ENCODE data around the gene ZNF792. TPM values are rescaled to one million over a fixed set of nuclear protein-coding genes. Genes with fewer than 3 reads are reported as not detected.

ZNF792 gene
- total RNA-seq, 1 experiment from 2014 or later, result 4.5 TPM

- ChIA-PET POLR2A (interaction anchor here (0.8 to 1.4 kb wide), 2 partner anchors 24 to 39 kb away, joined by 4 read pairs; partner anchors contain the start of gene SCN1B), CTCF (interaction anchor here (0.6 to 1.4 kb wide), 9 partner anchors 9 to 1036 kb away, joined by 3 to 9 read pairs (median 4); no protein-coding TSS in a partner anchor)
- H3K36me3 Mint-ChIP-seq (ENCODE audit: insufficient read depth, unreplicated experiment), result peaks cover 72% of the 10 kb centered on the region
- H3K9me3 Mint-ChIP-seq (ENCODE audit: unreplicated experiment), result no peaks in the 10 kb centered on the region
- no peaks in the 10 kb centered on the region for H3K27me3 Mint-ChIP-seq (ENCODE audit: insufficient read depth, unreplicated experiment)
- TF ChIP-seq, protein P1, sequence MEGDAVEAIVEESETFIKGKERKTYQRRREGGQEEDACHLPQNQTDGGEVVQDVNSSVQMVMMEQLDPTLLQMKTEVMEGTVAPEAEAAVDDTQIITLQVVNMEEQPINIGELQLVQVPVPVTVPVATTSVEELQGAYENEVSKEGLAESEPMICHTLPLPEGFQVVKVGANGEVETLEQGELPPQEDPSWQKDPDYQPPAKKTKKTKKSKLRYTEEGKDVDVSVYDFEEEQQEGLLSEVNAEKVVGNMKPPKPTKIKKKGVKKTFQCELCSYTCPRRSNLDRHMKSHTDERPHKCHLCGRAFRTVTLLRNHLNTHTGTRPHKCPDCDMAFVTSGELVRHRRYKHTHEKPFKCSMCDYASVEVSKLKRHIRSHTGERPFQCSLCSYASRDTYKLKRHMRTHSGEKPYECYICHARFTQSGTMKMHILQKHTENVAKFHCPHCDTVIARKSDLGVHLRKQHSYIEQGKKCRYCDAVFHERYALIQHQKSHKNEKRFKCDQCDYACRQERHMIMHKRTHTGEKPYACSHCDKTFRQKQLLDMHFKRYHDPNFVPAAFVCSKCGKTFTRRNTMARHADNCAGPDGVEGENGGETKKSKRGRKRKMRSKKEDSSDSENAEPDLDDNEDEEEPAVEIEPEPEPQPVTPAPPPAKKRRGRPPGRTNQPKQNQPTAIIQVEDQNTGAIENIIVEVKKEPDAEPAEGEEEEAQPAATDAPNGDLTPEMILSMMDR (IDR thresholded peaks at IDR 0.05; ENCODE audit: insufficient read depth in 1 of 2, low read depth in 1 of 2, low read length in 1 of 2, severe bottlenecking in 1 of 2, unreplicated experiment in 1 of 2), result no peak
- no TSS peak for BruUV-seq (replicated peaks)
- peaks cover 55% of the 10 kb centered on the region for H3K4me1 ChIP-seq
- H3K4me1 Mint-ChIP-seq (ENCODE audit: low read depth, unreplicated experiment), result peaks cover 52% of the 10 kb centered on the region
- no peaks in the 10 kb centered on the region for H3K9me3 ChIP-seq
- H3K27me3 ChIP-seq (replicated peaks; ENCODE audit: control insufficient read depth, insufficient read depth, low read length), result no peaks in the 10 kb centered on the region
- no peak overlapping the region for H3K4me3 ChIP-seq (ENCODE audit: low read depth, low read length)
- peaks cover 7% of the 10 kb centered on the region for H3K36me3 ChIP-seq (ENCODE audit: control insufficient read depth, insufficient read depth, low read length)
- peak overlapping the region; percentile 98 for H3K27ac Mint-ChIP-seq (ENCODE audit: unreplicated experiment)
- intact Hi-C loops (cut with micrococcal nuclease; ENCODE audit: unreplicated experiment), result no loop called here
- peak overlapping the region; percentile 70 for H3K4me3 Mint-ChIP-seq (ENCODE audit: unreplicated experiment)
- DNase-seq, result no peak
Measured at GRCh38 chr19:35005256-35005977, 41.4 kb upstream of the ZNF792 start.

- H3K27me3 Mint-ChIP-seq (ENCODE audit: insufficient read depth, unreplicated experiment), result no peaks in the 10 kb centered on the region
- BruUV-seq (replicated peaks), result no TSS peak
- ChIA-PET POLR2A (no interaction called here), CTCF (no interaction called here)
- H3K4me3 Mint-ChIP-seq (ENCODE audit: unreplicated experiment), result peak overlapping the region; percentile 70
- H3K9me3 Mint-ChIP-seq (ENCODE audit: unreplicated experiment), result no peaks in the 10 kb centered on the region
- DNase-seq, result no peak
- no peaks in the 10 kb centered on the region for H3K9me3 ChIP-seq
- peak overlapping the region; percentile 98 for H3K27ac Mint-ChIP-seq (ENCODE audit: unreplicated experiment)
- TF ChIP-seq, protein P1 (IDR thresholded peaks at IDR 0.05; ENCODE audit: insufficient read depth in 1 of 2, low read depth in 1 of 2, low read length in 1 of 2, severe bottlenecking in 1 of 2, unreplicated experiment in 1 of 2), result no peak
- H3K4me1 Mint-ChIP-seq (ENCODE audit: low read depth, unreplicated experiment), result peaks cover 52% of the 10 kb centered on the region
- no peaks in the 10 kb centered on the region for H3K27me3 ChIP-seq (replicated peaks; ENCODE audit: control insufficient read depth, insufficient read depth, low read length)
- intact Hi-C loops (cut with micrococcal nuclease; ENCODE audit: unreplicated experiment), result no loop called here
- no peak overlapping the region for H3K4me3 ChIP-seq (ENCODE audit: low read depth, low read length)
- H3K36me3 ChIP-seq (ENCODE audit: control insufficient read depth, insufficient read depth, low read length), result peaks cover 7% of the 10 kb centered on the region
- H3K4me1 ChIP-seq, result peaks cover 55% of the 10 kb centered on the region
- peaks cover 66% of the 10 kb centered on the region for H3K36me3 Mint-ChIP-seq (ENCODE audit: insufficient read depth, unreplicated experiment)
Measured at GRCh38 chr19:35004517-35005255, 40.7 kb upstream of the ZNF792 start.

- Histone ChIP-seq H3K4me1 (peaks cover 54% of the 10 kb centered on the region), H3K4me3 (ENCODE audit: low read depth, low read length) (no peak overlapping the region), H3K9me3 (no peaks in the 10 kb centered on the region), H3K36me3 (ENCODE audit: control insufficient read depth, insufficient read depth, low read length) (peaks cover 3% of the 10 kb centered on the region; the same call in 1 of the 2 replicates), H3K27me3 (replicated peaks; ENCODE audit: control insufficient read depth, insufficient read depth, low read length) (no peaks in the 10 kb centered on the region)
- no TSS peak for BruUV-seq (replicated peaks)
- TF ChIP-seq, protein P1 (IDR thresholded peaks at IDR 0.05; ENCODE audit: insufficient read depth in 1 of 2, low read depth in 1 of 2, low read length in 1 of 2, severe bottlenecking in 1 of 2, unreplicated experiment in 1 of 2), result no peak
- peak overlapping the region; percentile 99 for H3K4me3 Mint-ChIP-seq (ENCODE audit: unreplicated experiment)
- H3K27ac Mint-ChIP-seq (ENCODE audit: unreplicated experiment), result peak overlapping the region; percentile 98
- intact Hi-C loops (cut with micrococcal nuclease; ENCODE audit: unreplicated experiment), result no loop called here
- H3K27me3 Mint-ChIP-seq (ENCODE audit: insufficient read depth, unreplicated experiment), result no peaks in the 10 kb centered on the region
- CTCF ChIA-PET, result interaction anchor here (0.6 kb wide), 1 partner anchor 63 kb away, joined by 5 read pairs; no protein-coding TSS in a partner anchor
- peaks cover 41% of the 10 kb centered on the region for H3K36me3 Mint-ChIP-seq (ENCODE audit: insufficient read depth, unreplicated experiment)
- H3K4me1 Mint-ChIP-seq (ENCODE audit: low read depth, unreplicated experiment), result peaks cover 66% of the 10 kb centered on the region
- DNase-seq, result no peak
- H3K9me3 Mint-ChIP-seq (ENCODE audit: unreplicated experiment), result no peaks in the 10 kb centered on the region
- POLR2A ChIA-PET, result interaction anchor here (0.8 kb wide), 1 partner anchor 325 kb away, joined by 3 read pairs; the partner anchor contains the start of genes SCGB2B2 and ZNF302
Measured at GRCh38 chr19:35002037-35002535, 38.1 kb upstream of the ZNF792 start.

Measured in Caco-2 (cell line).